ENCODE results near the gene ANKH.

The ANKH gene

DNA sequence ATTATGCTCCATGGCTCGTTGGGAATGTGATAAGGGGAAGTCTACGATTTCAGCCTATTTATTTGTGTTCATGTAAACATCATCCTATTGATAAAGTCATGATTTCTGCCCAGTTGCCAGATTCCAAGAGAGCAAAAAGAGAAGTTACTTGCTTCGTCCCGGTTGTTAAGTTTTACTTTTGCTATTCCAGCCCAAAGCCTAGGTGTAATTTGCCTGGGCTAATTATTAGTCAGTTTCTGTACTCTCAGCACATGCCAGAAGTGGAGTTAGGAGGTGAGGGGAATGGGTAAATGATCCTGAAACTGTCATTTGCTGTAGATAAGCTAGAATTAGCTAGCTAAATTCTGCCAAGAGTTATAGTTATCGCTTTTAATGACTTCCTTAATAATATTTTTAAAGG lies 4.5 kb upstream of the ANKH start:
- DNase-seq (ENCODE audit: insufficient read length, low spot score) (no peak), FAIRE-seq (no peak)
- TF ChIP-seq POLR2A (IDR thresholded peaks at IDR 0.05; ENCODE audit: low read depth, low read length) = no peak

DNA sequence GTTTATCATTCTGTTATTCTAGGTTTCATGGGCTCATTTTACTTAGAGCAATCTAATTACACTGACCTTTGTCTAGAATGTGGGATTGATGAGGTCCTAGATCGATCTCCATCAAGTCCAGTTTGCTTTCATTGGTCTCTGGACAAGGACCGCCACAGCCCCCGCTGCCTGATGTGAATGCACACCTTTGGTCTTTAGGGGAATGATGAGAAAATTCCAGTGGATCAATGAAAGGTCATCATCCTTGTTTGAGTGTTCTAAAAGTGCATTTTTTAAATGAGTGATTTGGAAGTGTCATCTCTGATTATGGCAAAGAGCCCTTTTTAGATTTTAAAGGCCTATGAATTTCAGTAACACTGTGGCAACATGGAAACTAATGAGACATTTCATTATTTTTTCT lies 2.2 kb upstream of the ANKH start:
- TF ChIP-seq POLR2A (IDR thresholded peaks at IDR 0.05; ENCODE audit: low read depth, low read length) = no peak
- no peak for DNase-seq (ENCODE audit: insufficient read length, low spot score)
- no peak for FAIRE-seq

DNA sequence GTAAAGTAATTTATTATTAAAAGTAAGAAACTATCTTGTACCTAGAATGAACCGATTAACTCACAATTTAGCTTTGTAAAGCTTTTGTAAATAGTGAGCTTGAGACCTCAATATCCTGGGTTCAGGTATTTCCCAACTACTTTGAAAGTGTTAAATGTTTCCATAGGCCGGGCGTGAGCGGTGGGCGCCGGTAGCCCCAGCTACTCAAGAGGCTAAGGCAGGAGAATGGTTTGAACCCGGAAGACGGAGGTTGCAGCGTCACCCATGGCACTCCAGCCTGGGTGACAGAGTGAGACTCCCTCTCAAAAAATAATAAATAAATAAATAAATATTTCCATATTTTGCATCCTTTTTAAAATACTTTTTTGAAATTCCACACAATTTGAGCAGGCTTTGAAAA lies 1.5 kb upstream of the ANKH start:
- DNase-seq (ENCODE audit: insufficient read length, low spot score) = no peak
- FAIRE-seq = no peak
- no peak for TF ChIP-seq POLR2A (IDR thresholded peaks at IDR 0.05; ENCODE audit: low read depth, low read length)

DNA sequence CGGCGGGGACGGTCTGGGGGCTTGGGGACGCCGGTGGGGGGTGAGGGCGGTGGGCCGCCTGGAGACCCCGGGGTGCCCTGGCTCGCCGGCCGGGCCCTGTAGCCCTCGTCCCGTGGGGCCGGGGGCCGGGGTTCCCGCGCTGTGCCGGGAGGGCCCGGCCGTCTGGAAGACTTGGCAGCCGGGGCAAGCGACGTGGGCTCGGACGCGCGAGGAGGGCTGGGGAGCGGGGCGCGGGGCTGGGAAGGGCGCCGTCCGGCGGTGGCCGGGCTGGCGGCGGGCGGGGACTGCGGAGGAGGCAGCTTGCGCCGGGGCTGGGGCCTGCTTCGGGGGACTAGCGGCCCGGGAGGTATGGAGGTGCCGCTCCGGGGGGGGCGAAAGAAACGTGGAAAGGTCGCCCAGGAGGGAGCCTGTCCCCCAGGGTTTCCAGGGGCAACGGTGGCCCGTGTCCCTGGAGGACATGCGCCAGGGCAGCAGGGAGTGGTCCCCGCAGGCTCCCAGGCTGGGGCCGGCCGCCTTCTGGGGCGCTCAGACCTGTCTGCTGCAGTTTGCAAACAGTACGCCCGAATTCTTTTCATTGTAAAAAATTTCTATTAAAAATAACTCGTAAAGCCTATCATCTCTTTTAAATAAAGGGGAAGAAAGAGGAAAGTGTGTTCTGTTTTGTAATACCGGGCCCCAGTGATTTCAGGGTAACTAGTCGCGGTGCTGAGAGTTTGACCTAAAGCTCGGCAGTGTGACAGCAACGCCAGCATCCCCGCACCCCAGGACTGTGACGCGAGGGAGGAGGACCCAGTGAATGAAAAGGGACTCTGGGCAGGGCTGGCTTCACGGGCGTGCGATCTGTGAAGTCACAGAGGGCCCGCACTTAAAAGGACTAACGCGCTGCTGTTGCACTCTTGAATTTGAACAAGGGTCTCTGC lies 752 bp upstream of the ANKH start:
- DNase-seq (ENCODE audit: insufficient read length, low spot score) (peak; percentile 43), FAIRE-seq (no peak)
- TF ChIP-seq POLR2A (IDR thresholded peaks at IDR 0.05; ENCODE audit: low read depth, low read length) = peak; percentile 43; the same call in 1 of the 2 replicates

DNA sequence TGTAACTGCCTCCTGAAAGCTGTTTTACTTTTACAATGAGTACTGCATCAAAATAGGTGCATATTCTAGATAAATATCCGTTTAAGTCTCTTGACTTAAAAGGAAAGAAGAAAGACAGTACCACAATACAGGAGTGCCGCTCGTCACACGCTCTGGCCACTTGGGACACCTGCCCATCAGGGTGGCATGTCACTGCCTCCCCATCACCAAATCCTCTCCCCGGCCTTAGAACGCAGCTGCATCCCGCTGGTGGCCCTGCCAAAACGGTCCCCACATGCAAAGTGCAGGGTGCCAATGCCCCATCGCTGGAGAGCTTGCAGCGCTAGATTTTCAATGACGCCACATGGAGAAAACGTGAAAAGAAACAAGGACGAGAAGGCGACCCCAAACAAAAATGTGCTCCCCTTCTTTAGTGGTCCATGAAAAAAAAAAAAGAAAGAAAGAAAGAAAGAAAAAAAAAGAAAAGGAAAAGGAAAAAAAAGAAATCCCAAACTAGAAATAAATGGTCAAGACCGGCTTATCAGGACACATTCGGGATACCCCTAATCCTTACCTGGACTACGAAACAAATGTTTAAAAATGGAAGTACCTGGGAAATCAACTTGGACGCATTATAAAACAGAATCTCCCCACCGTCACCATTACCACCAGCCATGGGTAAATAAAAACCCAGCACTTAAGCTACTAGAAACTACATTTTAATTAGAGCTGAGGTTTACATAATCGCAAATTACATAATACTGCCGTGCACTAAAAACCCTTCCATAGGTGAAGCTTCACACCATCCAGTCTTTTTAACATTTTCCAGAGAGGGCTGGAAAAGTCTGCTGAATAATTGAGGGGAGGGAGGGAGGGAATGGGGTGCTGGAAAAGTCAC lies 1.0 kb downstream of the ANKH start:
- FAIRE-seq = peak; percentile 36
- no peak for DNase-seq (ENCODE audit: insufficient read length, low spot score)
- no peak for TF ChIP-seq POLR2A (IDR thresholded peaks at IDR 0.05; ENCODE audit: low read depth, low read length)

DNA sequence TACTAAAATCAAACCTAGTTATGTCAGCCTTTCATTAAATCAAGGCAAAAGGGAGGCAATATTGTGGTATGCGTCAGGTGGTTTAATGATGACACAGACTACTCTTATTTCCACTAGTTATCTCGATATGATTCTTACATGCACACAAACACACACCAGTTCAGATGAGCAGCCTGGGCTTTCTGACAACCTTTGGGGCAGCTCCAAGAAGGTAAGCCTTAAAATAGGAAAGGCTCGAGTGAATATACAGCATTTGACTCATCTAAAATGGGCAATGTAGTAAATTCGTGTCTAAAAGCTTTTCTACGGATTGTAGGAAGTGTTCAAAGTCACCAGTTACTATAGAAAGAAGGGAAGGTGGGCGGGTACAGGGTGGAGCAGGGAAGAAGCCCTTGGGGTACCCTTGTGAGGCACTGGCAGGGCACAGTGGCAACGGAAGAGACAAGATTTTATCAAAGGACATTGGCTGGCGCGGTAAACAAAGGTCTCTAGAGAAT lies 1.9 kb downstream of the ANKH start:
- DNase-seq (ENCODE audit: insufficient read length, low spot score) = no peak

DNA sequence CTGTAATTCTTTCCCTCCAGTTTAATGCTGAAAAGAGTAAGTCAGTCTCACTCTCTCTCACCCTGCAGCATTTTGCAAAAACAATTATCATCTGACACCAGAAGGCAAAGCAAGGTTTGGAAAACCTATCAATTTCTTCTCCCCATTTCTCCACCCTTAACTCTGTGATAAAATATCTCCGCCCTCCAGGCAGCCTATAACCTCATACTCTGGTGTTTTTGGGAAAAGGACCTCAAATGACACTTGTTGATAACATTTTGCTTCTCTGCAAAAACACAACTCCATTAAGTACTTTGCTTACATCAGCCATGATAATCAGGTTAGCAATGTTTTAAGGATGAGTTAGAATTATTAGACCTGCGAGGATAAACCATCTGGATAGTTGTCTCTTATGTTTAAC lies 2.3 kb downstream of the ANKH start:
- peak; percentile 64 for FAIRE-seq
- DNase-seq (ENCODE audit: insufficient read length, low spot score) = no peak
- TF ChIP-seq POLR2A (IDR thresholded peaks at IDR 0.05; ENCODE audit: low read depth, low read length) = no peak

More for the DNA sequence above, 1.9 kb downstream of the ANKH start:
- peak; percentile 23 for FAIRE-seq
- no peak for TF ChIP-seq POLR2A (IDR thresholded peaks at IDR 0.05; ENCODE audit: low read depth, low read length)

DNA sequence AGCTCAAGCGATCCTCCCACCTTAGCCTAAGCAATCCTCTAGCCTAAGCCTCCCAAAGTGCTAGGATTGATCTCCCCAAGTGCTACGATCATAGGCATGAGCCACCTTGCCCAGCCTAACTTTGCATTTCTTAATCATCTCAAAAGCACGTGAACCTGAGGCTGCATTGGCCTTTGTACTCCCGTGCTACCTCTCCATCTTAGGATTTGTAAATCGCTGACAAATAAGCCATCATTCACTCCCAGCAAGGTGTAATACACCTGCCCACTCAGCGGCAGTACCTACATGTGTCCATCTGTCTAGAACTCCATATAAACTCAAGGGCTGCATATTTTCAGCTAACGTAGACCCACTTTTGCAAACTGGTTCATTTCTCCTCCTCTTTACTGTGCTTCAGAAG lies 2.8 kb downstream of the ANKH start:
- FAIRE-seq = no peak
- no peak for TF ChIP-seq POLR2A (IDR thresholded peaks at IDR 0.05; ENCODE audit: low read depth, low read length)
- no peak for DNase-seq (ENCODE audit: insufficient read length, low spot score)

DNA sequence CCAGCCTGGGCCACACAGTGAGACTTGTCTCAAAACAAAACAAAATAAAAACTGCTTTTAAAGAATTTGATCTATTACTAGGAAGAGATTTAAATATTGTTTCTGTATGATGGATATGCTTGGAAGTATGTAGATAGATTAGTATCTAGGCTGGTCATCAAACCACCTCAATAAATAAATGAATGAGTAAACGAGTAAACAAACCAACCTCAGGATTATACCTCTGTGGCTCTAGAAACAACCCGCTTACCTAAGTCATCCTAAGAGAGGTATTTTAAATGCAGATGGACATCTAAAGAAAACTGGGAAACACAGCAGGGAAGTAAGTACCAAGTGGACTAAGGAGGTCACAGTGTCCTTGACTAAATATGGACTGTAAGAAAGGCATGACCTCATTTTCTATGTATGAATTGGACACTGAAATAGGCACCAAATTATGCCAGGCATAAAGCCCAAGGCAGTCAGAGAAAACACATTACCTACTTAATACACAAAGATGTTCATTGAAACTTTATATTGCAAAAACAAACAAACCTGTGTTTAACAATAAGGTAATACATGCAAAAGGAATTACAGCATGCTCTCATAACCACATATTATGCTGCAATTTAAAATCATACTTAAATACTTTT lies 7.3 kb downstream of the ANKH start:
- no peak for DNase-seq (ENCODE audit: insufficient read length, low spot score)
- TF ChIP-seq POLR2A (IDR thresholded peaks at IDR 0.05; ENCODE audit: low read depth, low read length) = no peak
- no peak for FAIRE-seq

DNA sequence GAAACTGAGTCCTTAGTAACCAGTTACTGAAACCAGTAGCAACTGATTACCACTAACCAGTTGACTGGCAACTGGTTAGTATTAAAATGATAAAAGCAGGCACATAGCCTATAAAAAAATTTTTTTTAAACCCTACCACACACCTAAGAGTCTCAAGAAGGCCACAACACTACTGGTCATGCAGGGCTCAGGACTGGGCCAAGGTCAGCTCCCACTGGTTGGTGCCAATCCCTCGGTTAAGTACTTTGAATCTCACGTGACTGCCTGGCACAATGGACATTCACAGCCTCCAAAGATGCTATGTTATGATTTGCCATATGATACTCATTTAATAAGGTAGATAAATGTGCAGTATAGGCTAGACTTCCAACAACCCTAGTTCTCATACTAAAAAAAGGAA lies 8.5 kb downstream of the ANKH start:
- TF ChIP-seq POLR2A (IDR thresholded peaks at IDR 0.05; ENCODE audit: low read depth, low read length) = no peak
- no peak for FAIRE-seq
- no peak for DNase-seq (ENCODE audit: insufficient read length, low spot score)

DNA sequence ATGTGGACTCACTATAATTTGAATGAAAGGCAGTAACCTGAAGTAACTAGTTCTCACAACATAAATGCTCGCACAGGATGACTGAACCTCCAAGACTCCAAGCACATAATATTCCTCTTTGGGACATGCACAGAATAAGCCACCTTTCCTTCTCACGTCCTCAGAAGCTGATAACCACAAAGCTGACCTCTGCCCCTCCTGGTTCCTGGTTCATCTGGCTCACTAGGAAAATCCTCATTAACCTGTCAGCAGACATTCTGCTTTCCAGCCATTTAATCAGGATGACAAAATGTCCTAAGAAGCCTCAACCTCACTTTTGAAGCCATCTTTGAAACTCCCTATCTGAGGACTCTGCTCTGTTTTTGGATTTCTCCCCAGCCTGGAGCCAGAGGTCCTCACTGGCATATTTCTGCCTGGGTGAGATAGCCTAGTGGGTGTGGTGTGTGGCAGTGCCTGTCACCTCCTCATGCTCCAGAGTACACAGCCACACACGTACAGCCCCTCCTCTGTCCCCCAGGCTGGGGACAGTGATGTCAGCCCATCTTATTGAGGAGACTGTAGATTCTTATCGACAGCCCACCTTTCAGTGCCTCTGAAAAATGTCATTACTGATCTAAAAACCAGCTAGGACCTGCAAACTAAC lies 10.3 kb downstream of the ANKH start:
- no peak for TF ChIP-seq POLR2A (IDR thresholded peaks at IDR 0.05; ENCODE audit: low read depth, low read length)
- no peak for FAIRE-seq

DNA sequence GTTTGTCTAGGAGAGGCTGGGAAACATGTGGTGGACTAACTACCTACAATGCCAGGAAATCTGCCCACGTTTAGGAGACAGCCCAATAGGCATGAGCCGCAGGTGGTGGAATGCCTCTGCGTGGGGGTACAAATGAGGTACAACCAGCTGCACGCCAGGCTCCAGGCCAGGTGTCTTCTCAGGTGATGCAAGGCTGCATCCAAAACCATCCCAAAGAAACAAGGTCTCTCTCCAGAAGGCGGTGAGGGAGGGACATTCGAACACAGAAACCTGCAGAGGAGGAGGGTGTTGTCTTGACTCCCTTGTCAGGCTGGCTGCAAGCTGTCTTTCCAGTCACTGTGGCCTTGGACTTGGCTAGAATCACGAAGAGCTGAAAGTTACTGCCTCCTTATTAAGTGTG lies 11.6 kb downstream of the ANKH start:
- TF ChIP-seq POLR2A (IDR thresholded peaks at IDR 0.05; ENCODE audit: low read depth, low read length) = no peak
- FAIRE-seq (no peak), DNase-seq (ENCODE audit: insufficient read length, low spot score) (no peak)

More for the DNA sequence above, 10.3 kb downstream of the ANKH start:
- no peak for DNase-seq (ENCODE audit: insufficient read length, low spot score)

DNA sequence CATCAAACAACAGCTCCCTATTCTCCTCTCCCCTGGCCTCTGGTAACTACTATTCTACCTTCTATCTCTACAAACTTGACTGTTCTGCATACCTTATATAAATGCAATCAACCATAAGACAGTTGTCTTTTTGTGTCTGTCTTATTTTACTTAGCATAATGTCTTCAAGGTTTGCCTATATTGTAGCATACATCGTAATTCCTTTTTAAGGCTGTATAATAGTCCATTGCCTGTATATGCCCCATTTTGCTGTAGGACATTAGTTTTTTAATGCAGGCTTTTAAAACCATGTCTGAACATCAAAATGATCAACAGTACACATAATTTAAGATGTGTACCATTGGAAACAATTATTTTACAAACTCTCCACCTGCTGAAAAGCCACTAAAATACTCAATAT lies 12.4 kb downstream of the ANKH start:
- DNase-seq (ENCODE audit: insufficient read length, low spot score) (no peak), FAIRE-seq (no peak)
- TF ChIP-seq POLR2A (IDR thresholded peaks at IDR 0.05; ENCODE audit: low read depth, low read length) = no peak
